HepG2 (cell line): Measurements from ENCODE around the gene PIK3CD. TPM values are rescaled to one million over a fixed set of nuclear protein-coding genes. Genes with fewer than 3 reads are reported as not detected.
A peak's percentile ranks its signal among the peaks of the same experiment; 100 is the strongest.

ENCODE experiments used
- CREB3 ChIP-seq: sonication (generic); formaldehyde crosslinking; IDR thresholded peaks from 2 replicates; pipeline ENCODE4 v1.5.0; 2020; ENCODE audit warnings: missing genetic modification reagents
- GABPA ChIP-seq, 2 experiments: IDR thresholded peaks; 2 replicates each; pipeline ENCODE4 v1.6.1; 2011 to 2016; ENCODE audit warnings: low read depth in 2 of 2, low read length in 1 of 2, missing biosample characterization in 1 of 2, missing genetic modification characterization in 1 of 2
- GRHL1 ChIP-seq: sonication (generic); formaldehyde crosslinking; conservative IDR thresholded peaks from 2 replicates; pipeline ENCODE4 v1.8.0; 2022; ENCODE audit warnings: missing genetic modification reagents
- KDM6A ChIP-seq: IDR thresholded peaks from 2 replicates; pipeline ENCODE4 v1.6.1; 2016; ENCODE audit warnings: low read depth
- MXI1 ChIP-seq: IDR thresholded peaks from 3 replicates; pipeline ENCODE4 v1.6.1; 2012; ENCODE audit warnings: low read depth, low read length, inconsistent platforms, borderline replicate concordance
- NFATC3 ChIP-seq: sonication (generic); formaldehyde crosslinking; IDR thresholded peaks from 2 replicates; pipeline ENCODE4 v1.5.1; 2020; ENCODE audit warnings: mild to moderate bottlenecking, missing genetic modification reagents
- TAF1 ChIP-seq: sonication (generic); formaldehyde crosslinking; IDR thresholded peaks from 2 replicates; pipeline ENCODE4 v1.4.0; 2020; ENCODE audit warnings: missing genetic modification reagents
- ZMAT5 ChIP-seq: sonication (generic); formaldehyde crosslinking; IDR thresholded peaks from 2 replicates; pipeline ENCODE4 v1.5.0; 2020; ENCODE audit warnings: mild to moderate bottlenecking, low read depth, missing genetic modification reagents, borderline replicate concordance
- ZNF644 ChIP-seq: IDR thresholded peaks from 2 replicates; pipeline ENCODE4 v1.6.1; 2016; ENCODE audit warnings: low read depth
- ZNF879 ChIP-seq: sonication (generic); formaldehyde crosslinking; IDR thresholded peaks from 2 replicates; pipeline ENCODE4 v1.8.1; 2023; ENCODE audit warnings: missing genetic modification reagents
- polyA plus RNA-seq, 8 experiments: library from polyadenylated mRNA; depleted of rRNA in 3 of 8; stranded (reverse) in 7 of 8; unstranded in 1 of 8; fragments of >200 nt; fragmentation: Illumina TruSeq in 4 of 8; extraction: Trizol in 4 of 8; gene quantifications; 2 replicates each; pipeline versions ENCODE4 v1.2.1 to v1.2.3, GENCODE V29; 2011 to 2016; ENCODE audit warnings: low read depth in 4 of 8, missing spikeins in 1 of 8, mixed read lengths in 1 of 8; ENCODE audit not compliant: insufficient read depth in 1 of 8
- total RNA-seq, 5 experiments: library from RNA; depleted of rRNA; stranded (reverse); fragments of >200 nt; fragmentation: Illumina TruSeq; extraction: Trizol; gene quantifications; 2 replicates each; pipeline ENCODE4 v1.2.3, GENCODE V29; 2016; ENCODE audit warnings: low read depth in 1 of 5
- TF ChIP-seq, protein P1 (sequence below): sonication (generic); formaldehyde crosslinking; IDR thresholded peaks from 2 replicates; pipeline ENCODE4 v1.4.0; 2020; ENCODE audit warnings: missing genetic modification reagents
- TF ChIP-seq, protein P2 (sequence below): sonication (generic); formaldehyde crosslinking; IDR thresholded peaks from 2 replicates; pipeline ENCODE4 v1.5.1; 2020; ENCODE audit warnings: mild to moderate bottlenecking, missing genetic modification reagents

PIK3CD gene
- total and polyA plus RNA-seq, 2 of the 13 experiments (the other 11 are each of a cell fraction or from before 2014, with no cell fraction given): 7.1 to 10.0 TPM

- no peak for TF ChIP-seq GRHL1 (CRISPR knock-in tag)
- TF ChIP-seq GABPA (IDR thresholded peaks at IDR 0.05; ENCODE audit: low read depth, low read length): no peak
- TF ChIP-seq GABPA (CRISPR knock-in tag; IDR thresholded peaks at IDR 0.05; ENCODE audit: low read depth): peak; percentile 89
- TF ChIP-seq KDM6A (CRISPR knock-in tag): peak; percentile 69
- TF ChIP-seq NFATC3 (CRISPR knock-in tag): no peak
- no peak for TF ChIP-seq ZMAT5 (CRISPR knock-in tag)
- TF ChIP-seq, protein P1, sequence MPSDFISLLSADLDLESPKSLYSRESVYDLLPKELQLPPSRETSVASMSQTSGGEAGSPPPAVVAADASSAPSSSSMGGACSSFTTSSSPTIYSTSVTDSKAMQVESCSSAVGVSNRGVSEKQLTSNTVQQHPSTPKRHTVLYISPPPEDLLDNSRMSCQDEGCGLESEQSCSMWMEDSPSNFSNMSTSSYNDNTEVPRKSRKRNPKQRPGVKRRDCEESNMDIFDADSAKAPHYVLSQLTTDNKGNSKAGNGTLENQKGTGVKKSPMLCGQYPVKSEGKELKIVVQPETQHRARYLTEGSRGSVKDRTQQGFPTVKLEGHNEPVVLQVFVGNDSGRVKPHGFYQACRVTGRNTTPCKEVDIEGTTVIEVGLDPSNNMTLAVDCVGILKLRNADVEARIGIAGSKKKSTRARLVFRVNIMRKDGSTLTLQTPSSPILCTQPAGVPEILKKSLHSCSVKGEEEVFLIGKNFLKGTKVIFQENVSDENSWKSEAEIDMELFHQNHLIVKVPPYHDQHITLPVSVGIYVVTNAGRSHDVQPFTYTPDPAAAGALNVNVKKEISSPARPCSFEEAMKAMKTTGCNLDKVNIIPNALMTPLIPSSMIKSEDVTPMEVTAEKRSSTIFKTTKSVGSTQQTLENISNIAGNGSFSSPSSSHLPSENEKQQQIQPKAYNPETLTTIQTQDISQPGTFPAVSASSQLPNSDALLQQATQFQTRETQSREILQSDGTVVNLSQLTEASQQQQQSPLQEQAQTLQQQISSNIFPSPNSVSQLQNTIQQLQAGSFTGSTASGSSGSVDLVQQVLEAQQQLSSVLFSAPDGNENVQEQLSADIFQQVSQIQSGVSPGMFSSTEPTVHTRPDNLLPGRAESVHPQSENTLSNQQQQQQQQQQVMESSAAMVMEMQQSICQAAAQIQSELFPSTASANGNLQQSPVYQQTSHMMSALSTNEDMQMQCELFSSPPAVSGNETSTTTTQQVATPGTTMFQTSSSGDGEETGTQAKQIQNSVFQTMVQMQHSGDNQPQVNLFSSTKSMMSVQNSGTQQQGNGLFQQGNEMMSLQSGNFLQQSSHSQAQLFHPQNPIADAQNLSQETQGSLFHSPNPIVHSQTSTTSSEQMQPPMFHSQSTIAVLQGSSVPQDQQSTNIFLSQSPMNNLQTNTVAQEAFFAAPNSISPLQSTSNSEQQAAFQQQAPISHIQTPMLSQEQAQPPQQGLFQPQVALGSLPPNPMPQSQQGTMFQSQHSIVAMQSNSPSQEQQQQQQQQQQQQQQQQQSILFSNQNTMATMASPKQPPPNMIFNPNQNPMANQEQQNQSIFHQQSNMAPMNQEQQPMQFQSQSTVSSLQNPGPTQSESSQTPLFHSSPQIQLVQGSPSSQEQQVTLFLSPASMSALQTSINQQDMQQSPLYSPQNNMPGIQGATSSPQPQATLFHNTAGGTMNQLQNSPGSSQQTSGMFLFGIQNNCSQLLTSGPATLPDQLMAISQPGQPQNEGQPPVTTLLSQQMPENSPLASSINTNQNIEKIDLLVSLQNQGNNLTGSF: peak; percentile 74; the same call in 1 of the 2 replicates
- TF ChIP-seq, protein P2, sequence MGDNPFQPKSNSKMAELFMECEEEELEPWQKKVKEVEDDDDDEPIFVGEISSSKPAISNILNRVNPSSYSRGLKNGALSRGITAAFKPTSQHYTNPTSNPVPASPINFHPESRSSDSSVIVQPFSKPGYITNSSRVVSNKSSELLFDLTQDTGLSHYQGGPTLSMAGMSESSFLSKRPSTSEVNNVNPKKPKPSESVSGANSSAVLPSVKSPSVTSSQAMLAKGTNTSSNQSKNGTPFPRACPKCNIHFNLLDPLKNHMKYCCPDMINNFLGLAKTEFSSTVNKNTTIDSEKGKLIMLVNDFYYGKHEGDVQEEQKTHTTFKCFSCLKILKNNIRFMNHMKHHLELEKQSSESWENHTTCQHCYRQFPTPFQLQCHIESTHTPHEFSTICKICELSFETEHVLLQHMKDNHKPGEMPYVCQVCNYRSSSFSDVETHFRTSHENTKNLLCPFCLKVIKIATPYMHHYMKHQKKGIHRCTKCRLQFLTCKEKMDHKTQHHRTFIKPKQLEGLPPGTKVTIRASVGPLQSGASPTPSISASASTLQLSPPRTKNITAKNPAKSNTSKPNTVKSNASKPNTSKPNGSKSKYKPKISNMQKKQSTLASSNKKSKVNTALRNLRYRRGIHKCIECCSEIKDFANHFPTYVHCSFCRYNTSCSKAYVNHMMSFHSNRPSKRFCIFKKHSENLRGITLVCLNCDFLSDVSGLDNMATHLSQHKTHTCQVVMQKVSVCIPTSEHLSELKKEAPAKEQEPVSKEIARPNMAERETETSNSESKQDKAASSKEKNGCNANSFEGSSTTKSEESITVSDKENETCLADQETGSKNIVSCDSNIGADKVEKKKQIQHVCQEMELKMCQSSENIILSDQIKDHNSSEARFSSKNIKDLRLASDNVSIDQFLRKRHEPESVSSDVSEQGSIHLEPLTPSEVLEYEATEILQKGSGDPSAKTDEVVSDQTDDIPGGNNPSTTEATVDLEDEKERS (CRISPR knock-in tag): no peak; the same call in 1 of the 2 replicates
- 0 out of 2 replicates have a peak, but pooled peaks have one; percentile 6 for TF ChIP-seq ZNF644 (CRISPR knock-in tag)
- peak; percentile 29; the same call in 1 of the 3 replicates for TF ChIP-seq MXI1
- TF ChIP-seq ZNF879 (CRISPR knock-in tag): peak; percentile 58; the same call in 1 of the 2 replicates
- TF ChIP-seq CREB3 (CRISPR knock-in tag): no peak; the same call in 1 of the 2 replicates
- TF ChIP-seq TAF1 (CRISPR knock-in tag): peak; percentile 78
Observed at GRCh38 chr1:9717193-9718005, 65.9 kb downstream of the PIK3CD start (continued).
